IPS-15b (cell line): ENCODE measurements around the gene PSD2.

Experiments
- H3K27me3 ChIP-seq: one replicate; pipeline ENCODE4 v1.6.1; 2013; ENCODE audit warnings: low read length; ENCODE audit not compliant: control insufficient read depth, insufficient read depth
- H3K36me3 ChIP-seq: one replicate; pipeline ENCODE4 v1.6.1; 2013; ENCODE audit warnings: low read length; ENCODE audit not compliant: control insufficient read depth, insufficient read depth
- H3K4me1 ChIP-seq: one replicate; pipeline ENCODE4 v1.6.1; 2013; ENCODE audit warnings: mild to moderate bottlenecking, low read length; ENCODE audit not compliant: control insufficient read depth, insufficient read depth
- H3K4me3 ChIP-seq: one replicate; pipeline ENCODE4 v1.5.1; 2013; ENCODE audit warnings: low read depth, low read length
- H3K9ac ChIP-seq: one replicate; pipeline ENCODE4 v1.6.1; 2013; ENCODE audit warnings: low read depth, mild to moderate bottlenecking, low read length
- H3K9me3 ChIP-seq: one replicate; pipeline ENCODE4 v1.6.1; 2013; ENCODE audit warnings: mild to moderate bottlenecking, low read length; ENCODE audit not compliant: control insufficient read depth, insufficient read depth

The PSD2 gene

GRCh38 chr5:139882961-139883539 is 87.4 kb downstream of the PSD2 start:
- H3K9ac ChIP-seq = no peak overlapping the region
- no peak overlapping the region for H3K4me3 ChIP-seq
- H3K4me1 ChIP-seq = no peaks in the 10 kb centered on the region
- no peaks in the 10 kb centered on the region for H3K27me3 ChIP-seq
- no peaks in the 10 kb centered on the region for H3K9me3 ChIP-seq
- no peaks in the 10 kb centered on the region for H3K36me3 ChIP-seq

GRCh38 chr5:139884144-139884543 is 88.5 kb downstream of the PSD2 start:
- Histone ChIP-seq H3K36me3 (no peaks in the 10 kb centered on the region), H3K4me3 (no peak overlapping the region), H3K9me3 (no peaks in the 10 kb centered on the region), H3K4me1 (no peaks in the 10 kb centered on the region), H3K9ac (no peak overlapping the region), H3K27me3 (no peaks in the 10 kb centered on the region)

GRCh38 chr5:139884734-139885133 is 89.1 kb downstream of the PSD2 start:
- H3K27me3 ChIP-seq = peaks cover under 1% of the 10 kb centered on the region
- H3K9me3 ChIP-seq = no peaks in the 10 kb centered on the region
- H3K4me1 ChIP-seq = no peaks in the 10 kb centered on the region
- no peak overlapping the region for H3K9ac ChIP-seq
- H3K36me3 ChIP-seq = no peaks in the 10 kb centered on the region
- H3K4me3 ChIP-seq = no peak overlapping the region

- Histone ChIP-seq H3K9me3 (no peaks in the 10 kb centered on the region), H3K36me3 (no peaks in the 10 kb centered on the region), H3K4me3 (no peak overlapping the region), H3K4me1 (no peaks in the 10 kb centered on the region), H3K9ac (no peak overlapping the region), H3K27me3 (peaks cover 3% of the 10 kb centered on the region)
These were observed 89.7 kb downstream of the PSD2 start for GRCh38 chr5:139885172-139885856.

- Histone ChIP-seq H3K4me3 (no peak overlapping the region), H3K9ac (no peak overlapping the region), H3K36me3 (no peaks in the 10 kb centered on the region), H3K27me3 (peaks cover 3% of the 10 kb centered on the region), H3K4me1 (no peaks in the 10 kb centered on the region), H3K9me3 (no peaks in the 10 kb centered on the region)
These were observed 90.2 kb downstream of the PSD2 start for GRCh38 chr5:139885857-139886208.

GRCh38 chr5:139886213-139886612 is 90.6 kb downstream of the PSD2 start:
- Histone ChIP-seq H3K4me1 (no peaks in the 10 kb centered on the region), H3K27me3 (peaks cover 3% of the 10 kb centered on the region), H3K4me3 (no peak overlapping the region), H3K9ac (no peak overlapping the region), H3K36me3 (no peaks in the 10 kb centered on the region), H3K9me3 (no peaks in the 10 kb centered on the region)

- Histone ChIP-seq H3K36me3 (no peaks in the 10 kb centered on the region), H3K27me3 (peaks cover 3% of the 10 kb centered on the region), H3K4me3 (no peak overlapping the region), H3K9ac (no peak overlapping the region), H3K4me1 (no peaks in the 10 kb centered on the region), H3K9me3 (no peaks in the 10 kb centered on the region)
These were observed 92.8 kb downstream of the PSD2 start for GRCh38 chr5:139888370-139888769.

- Histone ChIP-seq H3K4me1 (no peaks in the 10 kb centered on the region), H3K9ac (no peak overlapping the region), H3K36me3 (no peaks in the 10 kb centered on the region), H3K4me3 (no peak overlapping the region), H3K27me3 (peaks cover 3% of the 10 kb centered on the region), H3K9me3 (no peaks in the 10 kb centered on the region)
These were observed 93.8 kb downstream of the PSD2 start for GRCh38 chr5:139889410-139889809.

- no peak overlapping the region for H3K9ac ChIP-seq
- no peaks in the 10 kb centered on the region for H3K4me1 ChIP-seq
- no peak overlapping the region for H3K4me3 ChIP-seq
- peaks cover 19% of the 10 kb centered on the region for H3K27me3 ChIP-seq
- H3K36me3 ChIP-seq = no peaks in the 10 kb centered on the region
- no peaks in the 10 kb centered on the region for H3K9me3 ChIP-seq
These were observed 98.3 kb downstream of the PSD2 start for GRCh38 chr5:139893873-139894272.
